ENCODE data around the gene ETV1.
"Not testable (repeated sequence)": the region's sequence is repeated elsewhere in the genome, so short reads cannot be mapped to it uniquely, and the experiment has no call there.

GRCh38 chr7:13918333-13918732 is 71.1 kb downstream of the ETV1 start:
- TF ChIP-seq CTCF (conservative IDR thresholded peaks at IDR 0.05; ENCODE audit: low read length); EZH2phosphoT487 (IDR thresholded peaks at IDR 0.05; ENCODE audit: borderline replicate concordance): not testable (repeated sequence)
